ENCODE measurements around the gene FOXS1. TPM values are rescaled to one million over a fixed set of nuclear protein-coding genes. Genes with fewer than 3 reads are reported as not detected.

The FOXS1 gene
- 1 to 10 TPM in 1 of 3 donors, under 1 TPM in 2; 0.16 to 2.6 (median 0.22) TPM for polyA plus RNA-seq

- no peak within 1 kb of the TSS for H3K27ac ChIP-seq (ENCODE audit: low read depth, low read length)
- WGBS, 3 donors = 55 to 72% (median 66%) methylated on average over 21 of the region's 21 CpGs
These were observed at the start of gene FOXS1 for GRCh38 chr20:31845300-31845863. Gene FOXS1 (minus strand): TSS chr20:31845604. CDS start chr20:31845542, 62 bp downstream.

DNA sequence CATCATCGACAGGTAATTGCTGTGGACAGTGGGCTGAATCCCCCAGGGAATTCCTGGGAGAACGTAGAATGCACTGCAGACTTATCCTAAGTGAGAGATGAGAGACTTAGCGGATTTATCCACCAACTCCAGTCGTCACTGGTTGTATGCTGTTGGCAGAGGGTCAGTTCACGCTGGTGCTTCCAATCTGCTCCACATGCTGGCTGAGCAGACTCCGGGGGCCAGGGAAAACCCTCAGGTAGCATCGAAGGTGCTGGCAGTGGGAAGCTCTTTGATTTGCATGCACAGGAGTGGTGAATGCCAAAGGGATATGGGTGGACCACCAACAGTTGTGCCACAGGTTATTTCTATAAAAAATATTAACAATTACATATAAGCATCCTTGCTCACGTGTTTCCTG is 45.2 kb upstream of the FOXS1 start:
- no peak overlapping the region for H3K27ac ChIP-seq (ENCODE audit: low read depth, low read length)
- WGBS, 3 donors = 60 to 72% (median 72%) methylated on average over 8 of the region's 8 CpGs

GRCh38 chr20:31883829-31884228 is 38.4 kb upstream of the FOXS1 start:
- no peak overlapping the region for H3K27ac ChIP-seq (ENCODE audit: low read depth, low read length)

DNA sequence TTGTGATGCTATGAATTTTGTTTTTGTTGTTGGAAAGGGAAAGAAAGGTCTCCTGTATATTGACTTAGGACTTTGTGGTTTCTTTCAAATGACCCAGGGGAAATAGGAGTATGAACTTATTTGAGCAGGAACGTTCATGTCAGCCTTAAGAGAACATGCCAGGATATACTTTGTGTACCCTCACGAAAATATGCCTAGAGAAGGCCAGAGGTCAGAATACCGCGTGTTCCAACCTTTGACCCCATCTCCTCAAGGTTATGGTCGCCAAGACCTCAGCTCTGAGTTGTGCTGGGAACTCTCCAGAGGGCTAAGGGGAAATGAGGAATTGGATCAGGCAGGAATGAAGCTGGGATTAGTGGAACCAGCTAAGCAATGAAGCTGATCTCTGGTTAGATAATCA is 36.5 kb upstream of the FOXS1 start:
- H3K27ac ChIP-seq (ENCODE audit: low read depth, low read length) = no peak overlapping the region
- 36 to 71% (median 70%) methylated on average over 5 of the region's 5 CpGs for WGBS, 3 donors

DNA sequence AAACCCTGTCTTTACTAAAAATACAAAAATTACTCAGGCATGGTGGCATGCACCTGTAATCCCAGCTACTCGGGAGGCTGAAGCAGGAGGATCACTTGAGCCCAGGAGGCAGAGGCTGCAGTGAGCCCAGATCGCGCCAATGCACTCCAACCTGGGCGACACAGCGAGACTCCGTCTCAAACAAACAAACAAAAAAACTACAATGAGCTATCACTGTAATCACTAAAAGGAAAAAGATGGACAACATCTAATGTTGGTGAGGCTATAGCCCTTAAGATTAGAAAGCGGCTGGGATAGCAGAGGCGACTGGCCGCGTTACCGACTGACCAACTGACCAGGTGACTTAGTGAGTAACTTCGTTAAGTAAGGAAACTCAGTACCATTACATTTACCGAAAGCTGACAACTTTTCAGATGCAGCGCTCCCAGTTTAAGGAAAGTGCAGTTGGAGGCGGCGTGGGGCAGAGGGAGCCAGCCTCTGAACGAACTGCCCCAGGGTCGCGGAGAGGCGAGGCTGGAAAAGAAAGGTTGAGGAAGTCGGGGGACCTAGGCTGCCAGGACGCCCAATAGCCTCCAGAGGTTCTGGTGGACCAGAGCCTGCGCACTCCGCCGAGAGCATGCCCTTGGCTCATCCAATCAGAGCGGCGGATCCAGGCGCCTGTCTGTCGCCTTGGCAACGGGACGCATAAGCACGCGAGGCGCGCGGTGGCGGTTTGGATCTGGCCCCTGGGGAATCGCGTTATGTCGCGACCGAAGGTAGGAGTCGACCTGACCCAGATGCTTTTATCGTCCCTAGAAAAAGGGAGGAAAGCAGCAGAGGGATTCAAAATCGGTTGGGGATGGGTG is 34.0 kb upstream of the FOXS1 start:
- H3K27ac ChIP-seq (ENCODE audit: low read depth, low read length) = no peak overlapping the region
- WGBS, 3 donors = 5 to 9% (median 6%) methylated on average over 43 to 45 of the region's 45 CpGs

GRCh38 chr20:31877684-31878083 is 32.3 kb upstream of the FOXS1 start:
- no peak overlapping the region for H3K27ac ChIP-seq (ENCODE audit: low read depth, low read length)

- WGBS, 3 donors = 44 to 71% (median 54%) methylated on average over 2 of the region's 2 CpGs
- no peak overlapping the region for H3K27ac ChIP-seq (ENCODE audit: low read depth, low read length)
These were observed 30.3 kb upstream of the FOXS1 start for GRCh38 chr20:31875671-31876070.

DNA sequence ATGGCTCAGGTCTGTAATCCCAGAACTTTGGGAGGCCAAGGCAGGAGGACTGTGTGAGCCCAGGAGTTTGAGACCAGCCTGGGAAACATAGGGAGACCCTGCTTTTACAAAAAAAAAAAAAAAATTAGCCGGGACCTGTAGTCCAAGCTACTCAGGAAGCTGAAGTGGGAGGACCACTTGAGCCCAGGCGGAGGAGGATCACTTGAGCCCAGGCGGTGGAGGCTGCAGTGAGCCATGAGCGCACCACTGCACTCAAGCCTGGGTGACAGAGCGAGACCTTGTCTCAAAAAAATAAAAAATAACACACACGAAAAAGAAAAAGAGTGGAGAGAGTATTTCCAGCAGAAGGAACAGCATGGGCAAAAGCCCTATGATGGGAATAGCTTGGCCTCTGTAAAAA is 27.0 kb upstream of the FOXS1 start:
- 89 to 94% (median 89%) methylated on average over 6 of the region's 6 CpGs for WGBS, 3 donors
- H3K27ac ChIP-seq (ENCODE audit: low read depth, low read length) = no peak overlapping the region

GRCh38 chr20:31871618-31871954 is 26.2 kb upstream of the FOXS1 start:
- WGBS, 3 donors = 88 to 100% (median 95%) methylated on average over 1 of the region's 1 CpG

GRCh38 chr20:31870726-31871617 is 25.6 kb upstream of the FOXS1 start:
- H3K27ac ChIP-seq (ENCODE audit: low read depth, low read length) = no peak overlapping the region
- 6 to 11% (median 10%) methylated on average over 19 to 24 of the region's 24 CpGs for WGBS, 3 donors

More at GRCh38 chr20:31871618-31871954, 26.2 kb upstream of the FOXS1 start:
- H3K27ac ChIP-seq (ENCODE audit: low read depth, low read length) = no peak overlapping the region

GRCh38 chr20:31869942-31870725 is 24.7 kb upstream of the FOXS1 start, which contains the start of the genes DUSP15 and TTLL9:
Gene DUSP15 (minus strand): TSS chr20:31870527. CDS start chr20:31870337, 190 bp downstream.
Gene TTLL9 (plus strand): TSS chr20:31870634. CDS start chr20:31871127, 493 bp downstream.
- no peak within 1 kb of the TSS for H3K27ac ChIP-seq (ENCODE audit: low read depth, low read length)
- WGBS, 3 donors = 0 to 1% (median 1%) methylated on average over 61 to 80 of the region's 80 CpGs

DNA sequence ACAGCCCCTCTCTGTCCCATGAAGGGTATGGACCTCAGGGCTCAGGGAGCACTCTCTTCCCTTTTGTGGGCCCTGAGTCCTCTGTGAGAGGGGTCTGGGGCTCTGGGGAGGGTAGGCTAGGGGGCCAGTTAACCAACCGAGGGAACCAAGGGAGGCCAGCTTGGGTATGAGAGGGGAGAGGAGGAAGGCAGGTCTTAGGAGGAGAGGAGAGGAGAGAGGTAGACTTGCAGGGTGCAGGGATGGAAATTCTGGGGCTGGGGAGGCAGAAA is 24.2 kb upstream of the FOXS1 start:
- H3K27ac ChIP-seq (ENCODE audit: low read depth, low read length) = no peak overlapping the region

DNA sequence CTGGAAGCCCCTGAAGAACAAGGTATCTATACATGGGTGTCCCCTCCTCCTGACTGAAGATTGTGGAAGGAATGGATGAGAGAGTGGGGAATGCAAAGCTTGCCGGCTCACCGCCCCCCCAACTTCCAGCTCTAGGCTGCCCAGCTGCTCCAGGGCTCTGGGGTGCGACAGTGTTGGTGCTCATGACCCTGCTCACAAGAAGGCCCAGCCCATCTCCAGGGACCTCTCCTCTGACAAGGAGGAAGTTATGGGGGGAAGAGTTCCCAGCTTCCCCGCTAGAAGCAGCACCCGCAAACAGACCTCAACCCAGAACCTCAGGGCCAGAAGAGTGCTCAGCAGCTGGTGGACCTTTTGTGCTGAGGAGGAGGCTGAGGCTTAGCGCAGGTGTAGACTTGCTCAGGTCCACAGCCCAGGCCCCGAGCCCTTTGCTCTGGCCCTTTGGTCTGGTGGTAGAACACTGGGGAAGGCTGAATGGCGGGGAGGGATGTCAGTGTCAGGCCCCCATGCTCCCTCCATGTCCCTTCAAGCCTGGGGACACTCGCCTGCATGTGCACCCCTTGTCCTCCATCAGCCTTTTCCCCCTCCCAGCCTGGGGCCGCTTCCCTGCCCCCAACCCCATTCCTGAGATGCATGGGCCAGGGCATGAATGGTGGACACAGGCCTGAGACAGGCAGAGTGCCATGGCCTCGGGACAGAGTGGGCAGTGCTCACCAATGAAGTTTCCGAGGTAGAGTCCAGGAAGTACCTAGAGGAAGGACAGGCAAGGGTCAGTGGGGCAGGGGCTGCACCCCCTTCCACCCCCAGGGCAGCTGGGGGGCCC is 23.7 kb upstream of the FOXS1 start:
- WGBS, 3 donors = 72 to 80% (median 73%) methylated on average over 12 of the region's 12 CpGs
- no peak overlapping the region for H3K27ac ChIP-seq (ENCODE audit: low read depth, low read length)

More for the DNA sequence above, 24.2 kb upstream of the FOXS1 start:
- WGBS, 3 donors = 0 to 17% (median 7%) methylated on average over 1 of the region's 1 CpG

- H3K27ac ChIP-seq (ENCODE audit: low read depth, low read length) = no peak overlapping the region
- WGBS, 3 donors = 60 to 85% (median 81%) methylated on average over 3 of the region's 3 CpGs
These were observed 20.8 kb upstream of the FOXS1 start for GRCh38 chr20:31866221-31866620.

DNA sequence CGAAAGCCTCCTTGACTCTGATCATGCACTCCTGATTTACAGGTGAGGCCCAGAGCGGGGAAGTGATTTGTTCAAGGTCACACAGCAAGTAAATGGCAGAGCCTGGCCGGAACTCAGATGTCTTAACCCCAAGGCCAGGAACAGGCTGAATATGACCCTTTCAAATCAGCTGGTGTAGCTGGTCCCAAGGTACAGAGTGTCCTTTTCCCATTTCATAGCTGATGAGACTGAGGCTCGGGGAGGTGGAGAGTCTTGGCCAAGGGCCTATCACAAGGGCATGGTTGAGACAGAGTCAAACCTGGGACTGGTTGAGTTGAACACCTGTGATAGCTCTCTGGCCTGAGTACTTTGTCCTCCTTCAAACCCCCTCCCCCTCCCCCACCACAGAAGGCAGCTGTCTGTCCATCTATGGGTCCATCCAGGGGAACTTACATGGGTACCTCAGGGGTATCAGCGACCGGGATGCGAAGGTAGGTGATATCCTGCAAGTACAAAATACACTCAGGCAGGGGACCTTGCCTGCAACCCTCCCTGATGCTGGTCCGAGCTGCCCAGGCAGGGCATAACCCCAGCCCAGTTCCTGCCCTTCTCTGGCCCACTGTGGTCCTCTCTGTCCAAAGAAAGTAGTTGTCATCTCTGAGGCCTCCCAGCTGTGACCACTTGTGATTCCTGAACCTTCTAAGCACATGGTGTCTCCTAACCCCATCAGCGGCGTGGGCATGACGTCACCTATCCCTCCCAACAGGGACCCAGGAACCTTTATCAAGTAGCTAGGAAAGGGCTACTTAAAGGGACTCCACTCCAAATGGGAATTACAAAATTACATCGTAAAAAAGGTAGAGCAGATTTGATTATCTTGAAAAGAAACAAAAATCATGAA is 19.4 kb upstream of the FOXS1 start:
- no peak overlapping the region for H3K27ac ChIP-seq (ENCODE audit: low read depth, low read length)
- 66 to 94% (median 75%) methylated on average over 12 of the region's 12 CpGs for WGBS, 3 donors

GRCh38 chr20:31863296-31864085 is 18.1 kb upstream of the FOXS1 start:
- WGBS, 3 donors = 86 to 87% (median 86%) methylated on average over 9 of the region's 9 CpGs
- no peak overlapping the region for H3K27ac ChIP-seq (ENCODE audit: low read depth, low read length)

Measured in adipose tissue (tissue), 3 donors.